Breast epithelium (tissue), 4 donors: ENCODE data around the gene CADM1. TPM values are rescaled to one million over a fixed set of nuclear protein-coding genes. Genes with fewer than 3 reads are reported as not detected.

Source experiments
- DNase-seq, 2 donors: peaks; one replicate each; pipeline ENCODE4 v3.0.0-alpha.2; 2019; ENCODE audit warnings: low spot score in 2 of 2
- H3K27ac ChIP-seq, 2 donors: fragments of 200-600 bp; sonication (generic) in 1 of 2; one replicate each; pipeline ENCODE4 v1.5.1; 2016 to 2019; ENCODE audit warnings: mild to moderate bottlenecking in 1 of 2
- H3K27me3 ChIP-seq, 2 donors: fragments of 200-600 bp; sonication (generic) in 1 of 2; one replicate each; pipeline versions ENCODE4 v1.5.1 to v1.6.0; 2017 to 2019; ENCODE audit warnings: control low read depth in 1 of 2, mild to moderate bottlenecking in 1 of 2
- H3K36me3 ChIP-seq: fragments of 200-600 bp; one replicate; pipeline ENCODE4 v1.5.1; 2019
- H3K4me1 ChIP-seq, 2 donors: fragments of 200-600 bp; sonication (generic); one replicate each; pipeline ENCODE4 v1.5.1; 2016 to 2019; ENCODE audit warnings: control low read depth in 1 of 2
- H3K4me3 ChIP-seq, 3 donors: fragments of 200-600 bp; sonication (generic); 1 replicate in 2 of 3; 2 replicates in 1 of 3; pipeline ENCODE4 v1.5.1; 2016 to 2019; ENCODE audit warnings: mild to moderate bottlenecking in 3 of 3, moderate library complexity in 2 of 3
- H3K9me3 ChIP-seq, 2 donors: fragments of 200-600 bp; sonication (generic) in 1 of 2; one replicate each; pipeline ENCODE4 v1.5.1; 2016 to 2019; ENCODE audit warnings: control low read depth in 1 of 2
- POLR2A ChIP-seq: fragments of 450-650 bp; IDR thresholded peaks from one replicate; pipeline ENCODE4 v1.6.1; 2016; ENCODE audit warnings: antibody characterized with exemption, mild to moderate bottlenecking, moderate library complexity
- POLR2AphosphoS5 ChIP-seq, 3 donors: sonication (generic); formaldehyde crosslinking; IDR thresholded peaks; one replicate each; pipeline ENCODE4 v1.6.1; 2017; ENCODE audit warnings: antibody characterized with exemption in 3 of 3
- intact Hi-C: fragments of 100-400 bp; cut with DNase I; formaldehyde crosslinking; loops from one replicate; pipeline ENCODE4 v1.15.1; 2023; ENCODE audit warnings: low total_unique reads
- total RNA-seq, 3 donors: library from RNA; depleted of rRNA; stranded (reverse); fragments of >200 nt; gene quantifications; one replicate each; pipeline ENCODE4 v1.1.0, GENCODE V29; 2016
- TF ChIP-seq, protein P1 (sequence below), 3 donors: fragments of 450-650 bp; IDR thresholded peaks; one replicate each; pipeline ENCODE4 v1.5.1; 2016 to 2017; ENCODE audit warnings: antibody characterized with exemption in 3 of 3, mild to moderate bottlenecking in 3 of 3, moderate library complexity in 3 of 3

CADM1 gene
- total RNA-seq, 3 donors from 2014 or later, result 5.3 to 48.4 (median 33.1) TPM

DNA sequence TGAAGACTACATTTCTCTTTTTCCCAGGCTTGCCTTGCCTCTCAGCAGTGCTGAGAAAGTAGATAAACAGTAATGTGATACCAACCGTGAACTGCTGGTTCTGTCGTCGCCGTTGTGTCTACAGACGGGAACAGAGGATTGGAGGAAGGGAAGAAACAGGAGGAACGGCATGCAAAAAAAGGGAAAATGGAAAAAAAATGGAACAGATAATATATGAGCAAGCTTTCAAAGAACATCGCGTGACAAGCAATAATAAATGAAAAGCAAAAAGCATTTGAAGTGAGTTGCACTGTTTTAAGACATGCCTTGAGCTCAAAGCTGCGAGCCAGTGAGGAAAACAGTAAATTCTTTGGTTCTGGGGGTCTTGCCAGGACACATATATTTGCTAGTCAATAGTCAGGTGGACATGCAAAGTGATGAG is 305.9 kb downstream of the CADM1 start:
- DNase-seq, result no peak
- intact Hi-C loops, result no loop called here
- no peaks in the 10 kb centered on the region for H3K36me3 ChIP-seq
- TF ChIP-seq POLR2AphosphoS5 (IDR thresholded peaks at IDR 0.05) (no peak), POLR2A (no peak)
- TF ChIP-seq, protein P1, sequence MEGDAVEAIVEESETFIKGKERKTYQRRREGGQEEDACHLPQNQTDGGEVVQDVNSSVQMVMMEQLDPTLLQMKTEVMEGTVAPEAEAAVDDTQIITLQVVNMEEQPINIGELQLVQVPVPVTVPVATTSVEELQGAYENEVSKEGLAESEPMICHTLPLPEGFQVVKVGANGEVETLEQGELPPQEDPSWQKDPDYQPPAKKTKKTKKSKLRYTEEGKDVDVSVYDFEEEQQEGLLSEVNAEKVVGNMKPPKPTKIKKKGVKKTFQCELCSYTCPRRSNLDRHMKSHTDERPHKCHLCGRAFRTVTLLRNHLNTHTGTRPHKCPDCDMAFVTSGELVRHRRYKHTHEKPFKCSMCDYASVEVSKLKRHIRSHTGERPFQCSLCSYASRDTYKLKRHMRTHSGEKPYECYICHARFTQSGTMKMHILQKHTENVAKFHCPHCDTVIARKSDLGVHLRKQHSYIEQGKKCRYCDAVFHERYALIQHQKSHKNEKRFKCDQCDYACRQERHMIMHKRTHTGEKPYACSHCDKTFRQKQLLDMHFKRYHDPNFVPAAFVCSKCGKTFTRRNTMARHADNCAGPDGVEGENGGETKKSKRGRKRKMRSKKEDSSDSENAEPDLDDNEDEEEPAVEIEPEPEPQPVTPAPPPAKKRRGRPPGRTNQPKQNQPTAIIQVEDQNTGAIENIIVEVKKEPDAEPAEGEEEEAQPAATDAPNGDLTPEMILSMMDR (IDR thresholded peaks at IDR 0.05), result no peak
- no peak overlapping the region for H3K4me3 ChIP-seq
- no peaks in the 10 kb centered on the region for H3K4me1 ChIP-seq
- no peak overlapping the region for H3K27ac ChIP-seq
- no peaks in the 10 kb centered on the region for H3K27me3 ChIP-seq
- no peaks in the 10 kb centered on the region for H3K9me3 ChIP-seq

DNA sequence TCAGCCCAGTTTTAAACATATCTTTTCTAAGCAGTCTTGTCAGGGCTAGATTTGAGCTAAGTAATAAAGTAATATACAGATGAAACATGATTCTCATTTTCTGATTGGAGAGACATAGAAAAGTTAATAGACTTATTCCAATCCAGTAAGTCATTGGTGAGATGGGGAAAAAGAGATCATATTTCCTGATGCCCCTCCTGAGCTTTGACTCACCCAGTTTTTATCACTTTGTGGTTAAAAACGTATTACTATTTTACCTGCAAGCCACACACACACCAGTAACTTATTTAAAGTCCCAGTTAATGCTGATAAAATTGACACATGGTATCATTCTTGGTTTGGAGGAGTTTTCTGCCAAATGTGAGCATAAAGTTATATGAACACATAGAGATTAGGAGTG is 306.8 kb downstream of the CADM1 start:
- Histone ChIP-seq H3K9me3 (no peaks in the 10 kb centered on the region), H3K27me3 (no peaks in the 10 kb centered on the region), H3K4me3 (no peak overlapping the region), H3K27ac (no peak overlapping the region), H3K36me3 (no peaks in the 10 kb centered on the region), H3K4me1 (no peaks in the 10 kb centered on the region)
- DNase-seq, result no peak
- intact Hi-C loops, result no loop called here
- TF ChIP-seq POLR2AphosphoS5 (IDR thresholded peaks at IDR 0.05) (no peak), POLR2A (no peak)
- TF ChIP-seq, protein P1 (IDR thresholded peaks at IDR 0.05), result no peak

GRCh38 chr11:115197031-115197430 is 307.2 kb downstream of the CADM1 start:
- no peak overlapping the region for H3K27ac ChIP-seq
- no peak for DNase-seq
- H3K36me3 ChIP-seq, result no peaks in the 10 kb centered on the region
- TF ChIP-seq, protein P1 (IDR thresholded peaks at IDR 0.05), result no peak
- no peak for TF ChIP-seq POLR2A
- no peaks in the 10 kb centered on the region for H3K9me3 ChIP-seq
- no peaks in the 10 kb centered on the region for H3K4me1 ChIP-seq
- intact Hi-C loops, result no loop called here
- H3K27me3 ChIP-seq, result no peaks in the 10 kb centered on the region
- H3K4me3 ChIP-seq, result no peak overlapping the region

GRCh38 chr11:115194802-115195110 is 309.5 kb downstream of the CADM1 start:
- TF ChIP-seq POLR2A (no peak), POLR2AphosphoS5 (IDR thresholded peaks at IDR 0.05) (no peak)
- TF ChIP-seq, protein P1 (IDR thresholded peaks at IDR 0.05), result no peak
- no peaks in the 10 kb centered on the region for H3K9me3 ChIP-seq
- intact Hi-C loops, result no loop called here
- DNase-seq, result no peak
- H3K36me3 ChIP-seq, result no peaks in the 10 kb centered on the region
- H3K27ac ChIP-seq, result no peak overlapping the region
- no peaks in the 10 kb centered on the region for H3K4me1 ChIP-seq
- no peaks in the 10 kb centered on the region for H3K27me3 ChIP-seq
- H3K4me3 ChIP-seq, result no peak overlapping the region

- Histone ChIP-seq H3K4me3 (no peak overlapping the region), H3K27ac (no peak overlapping the region)
- DNase-seq, result no peak
Observed at GRCh38 chr11:115193914-115194801, 310.1 kb downstream of the CADM1 start.

More at GRCh38 chr11:115193914-115194801, 310.1 kb downstream of the CADM1 start:
- intact Hi-C loops, result no loop called here
- no peaks in the 10 kb centered on the region for H3K36me3 ChIP-seq
- H3K27me3 ChIP-seq, result no peaks in the 10 kb centered on the region
- H3K9me3 ChIP-seq, result no peaks in the 10 kb centered on the region
- no peaks in the 10 kb centered on the region for H3K4me1 ChIP-seq
- TF ChIP-seq POLR2AphosphoS5 (IDR thresholded peaks at IDR 0.05) (no peak), POLR2A (no peak)
- TF ChIP-seq, protein P1 (IDR thresholded peaks at IDR 0.05), result no peak
